Activated B cell treated with CpG ODN at 0.5 μM for 24 hours (primary cell): ENCODE results near the gene ZNF598. TPM values are rescaled to one million over a fixed set of nuclear protein-coding genes. Genes with fewer than 3 reads are reported as not detected.
A peak's percentile ranks its signal among the peaks of the same experiment; 100 is the strongest.

Experiments
- ATAC-seq: fragments of 200-7000 bp; cut with Tn5 transposase; one replicate; pipeline ENCODE4 v1.10.0; 2021; ENCODE audit warnings: low read depth, mild to moderate bottlenecking, moderate library complexity
- CTCF ChIA-PET: fragments of 350-600 bp; sonication (Branson Sonifier 250); formaldehyde crosslinking; loops from one replicate; lab custom pipeline; 2021; ENCODE audit warnings: antibody characterized with exemption; lab: Charles Lee
- POLR2A ChIA-PET: fragments of 350-600 bp; sonication (Branson Sonifier 250); formaldehyde crosslinking; loops from one replicate; lab custom pipeline; 2021; ENCODE audit warnings: antibody characterized with exemption; lab: Charles Lee
- DNase-seq: peaks from one replicate; pipeline ENCODE4 v3.0.0; 2022
- H3K27ac Mint-ChIP-seq: one replicate; pipeline ENCODE4 v1.8.0; 2020; ENCODE audit warnings: mixed read lengths
- H3K27me3 Mint-ChIP-seq: one replicate; pipeline ENCODE4 v1.8.0; 2021; ENCODE audit warnings: mixed read lengths
- H3K36me3 Mint-ChIP-seq: one replicate; pipeline ENCODE4 v1.8.0; 2021; ENCODE audit warnings: low read depth, mixed read lengths
- H3K4me1 Mint-ChIP-seq: one replicate; pipeline ENCODE4 v1.8.0; 2021; ENCODE audit warnings: mixed read lengths
- H3K4me3 Mint-ChIP-seq: one replicate; pipeline ENCODE4 v1.8.0; 2020; ENCODE audit warnings: mild to moderate bottlenecking, mixed read lengths
- H3K9me3 Mint-ChIP-seq: one replicate; pipeline ENCODE4 v1.8.0; 2020; ENCODE audit warnings: mixed read lengths
- intact Hi-C: fragments of 100-400 bp; cut with micrococcal nuclease; formaldehyde crosslinking; loops from one replicate; pipeline ENCODE4 v1.15.1; 2024
- total RNA-seq: library from RNA; stranded (reverse); gene quantifications from 2 replicates; pipeline ENCODE4 v1.2.3, GENCODE V29; 2022
- TF ChIP-seq, protein P1 (sequence below): fragments of 200-600 bp; IDR thresholded peaks from one replicate; pipeline ENCODE4 v1.8.0; 2022; ENCODE audit warnings: antibody characterized with exemption, mild to moderate bottlenecking

ZNF598 gene
- total RNA-seq, 1 donor from 2014 or later, result 59.3 TPM

DNA sequence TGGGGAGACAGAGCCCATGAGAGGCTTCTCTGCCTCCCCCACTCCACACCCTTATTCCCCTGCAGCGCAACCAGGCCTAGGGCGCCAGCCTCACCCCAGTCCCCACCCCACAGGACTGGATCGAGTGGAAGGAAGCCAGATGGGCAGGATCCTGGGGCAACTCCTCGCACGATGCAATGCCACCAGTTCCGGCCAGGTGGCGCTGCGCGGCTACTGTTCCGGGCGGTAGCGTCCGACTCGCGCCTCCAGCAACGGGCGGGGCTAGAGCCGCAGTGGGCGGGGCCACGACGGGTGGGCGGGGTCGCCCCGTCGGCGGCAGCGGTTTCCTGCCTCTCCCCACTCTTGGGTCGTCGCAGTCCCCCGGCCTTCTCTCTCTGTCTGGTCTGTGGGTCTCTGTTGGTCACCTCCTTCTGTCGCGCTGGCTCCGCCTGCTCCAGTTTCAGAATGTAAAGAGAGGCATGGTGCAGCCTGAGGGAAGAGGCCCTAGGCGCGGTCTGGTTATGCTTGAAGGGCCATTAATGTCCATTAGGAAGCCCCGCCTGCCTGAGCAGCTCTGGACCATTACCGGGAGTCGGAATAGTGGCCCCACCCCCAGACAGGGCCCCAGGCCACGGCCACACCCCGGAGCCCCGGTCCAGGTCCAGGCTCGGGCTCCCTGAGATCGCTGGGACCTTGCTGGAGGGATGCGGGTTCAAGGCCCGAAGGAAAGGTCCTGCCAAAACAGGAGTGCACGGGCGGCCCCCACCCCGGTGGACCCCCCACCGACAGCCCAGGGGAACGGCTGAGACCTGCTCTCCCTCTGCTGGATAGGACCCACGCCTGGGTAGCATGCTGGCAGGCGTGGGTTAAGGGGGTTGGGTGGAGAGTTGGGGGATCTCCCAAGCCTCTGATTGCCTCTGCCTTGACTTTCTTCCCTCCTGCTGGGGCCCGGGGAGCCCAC is 13.7 kb upstream of the ZNF598 start:
- peaks cover 27% of the 10 kb centered on the region for H3K27me3 Mint-ChIP-seq
- no peaks in the 10 kb centered on the region for H3K36me3 Mint-ChIP-seq
- TF ChIP-seq, protein P1, sequence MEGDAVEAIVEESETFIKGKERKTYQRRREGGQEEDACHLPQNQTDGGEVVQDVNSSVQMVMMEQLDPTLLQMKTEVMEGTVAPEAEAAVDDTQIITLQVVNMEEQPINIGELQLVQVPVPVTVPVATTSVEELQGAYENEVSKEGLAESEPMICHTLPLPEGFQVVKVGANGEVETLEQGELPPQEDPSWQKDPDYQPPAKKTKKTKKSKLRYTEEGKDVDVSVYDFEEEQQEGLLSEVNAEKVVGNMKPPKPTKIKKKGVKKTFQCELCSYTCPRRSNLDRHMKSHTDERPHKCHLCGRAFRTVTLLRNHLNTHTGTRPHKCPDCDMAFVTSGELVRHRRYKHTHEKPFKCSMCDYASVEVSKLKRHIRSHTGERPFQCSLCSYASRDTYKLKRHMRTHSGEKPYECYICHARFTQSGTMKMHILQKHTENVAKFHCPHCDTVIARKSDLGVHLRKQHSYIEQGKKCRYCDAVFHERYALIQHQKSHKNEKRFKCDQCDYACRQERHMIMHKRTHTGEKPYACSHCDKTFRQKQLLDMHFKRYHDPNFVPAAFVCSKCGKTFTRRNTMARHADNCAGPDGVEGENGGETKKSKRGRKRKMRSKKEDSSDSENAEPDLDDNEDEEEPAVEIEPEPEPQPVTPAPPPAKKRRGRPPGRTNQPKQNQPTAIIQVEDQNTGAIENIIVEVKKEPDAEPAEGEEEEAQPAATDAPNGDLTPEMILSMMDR, result peak; percentile 82
- DNase-seq (peak; percentile 97), ATAC-seq (peak; percentile 94)
- CTCF ChIA-PET, result interaction anchor here (0.9 to 2.4 kb wide), 5 partner anchors 32 to 228 kb away, joined by 3 to 20 read pairs (median 4); partner anchors contain the start of genes ECI1 and PKD1
- peak overlapping the region; percentile 73 for H3K27ac Mint-ChIP-seq
- H3K4me3 Mint-ChIP-seq, result peak overlapping the region; percentile 79
- H3K9me3 Mint-ChIP-seq, result no peaks in the 10 kb centered on the region
- POLR2A ChIA-PET, result interaction anchor here (0.7 to 2.1 kb wide), 10 partner anchors 19 to 1165 kb away, joined by 3 to 21 read pairs (median 8); partner anchors contain the start of genes NTHL1, PKD1, RAB26 and TRAF7
- intact Hi-C loops, result loop anchor here (1.0 to 2.0 kb wide), 9 partner anchors 15 to 478 kb away; partner anchors contain the start of genes E4F1, ECI1, NTHL1 and TSC2
- peaks cover 24% of the 10 kb centered on the region for H3K4me1 Mint-ChIP-seq

DNA sequence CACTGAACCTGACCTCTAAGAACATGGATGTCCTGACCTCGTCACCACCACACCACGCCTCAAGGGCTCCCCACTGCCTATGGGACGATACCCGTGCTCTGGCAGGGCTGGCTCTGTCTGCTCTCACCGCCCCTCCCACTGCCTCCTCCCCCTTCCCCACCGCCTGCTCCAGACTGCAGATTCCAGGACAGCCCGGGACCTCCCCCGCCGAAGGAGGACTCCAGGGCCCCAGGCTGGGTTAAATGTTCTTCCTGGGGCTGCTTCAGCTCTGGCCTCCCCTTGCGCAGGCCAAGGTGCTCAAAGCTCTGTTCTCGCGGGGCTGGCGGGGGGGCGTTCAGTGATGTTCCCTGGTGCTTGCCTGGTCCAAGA is 13.1 kb upstream of the ZNF598 start:
- intact Hi-C loops, result loop anchor here (1.0 to 2.0 kb wide), 9 partner anchors 14 to 479 kb away; partner anchors contain the start of genes E4F1, ECI1, NTHL1 and TSC2
- H3K36me3 Mint-ChIP-seq, result no peaks in the 10 kb centered on the region
- H3K4me1 Mint-ChIP-seq, result peaks cover 24% of the 10 kb centered on the region
- DNase-seq (no peak), ATAC-seq (peak; percentile 23)
- CTCF ChIA-PET, result interaction anchor here (0.9 to 2.4 kb wide), 9 partner anchors 19 to 479 kb away, joined by 3 to 20 read pairs (median 3); partner anchors contain the start of genes ECI1, PKD1 and TRAF7
- H3K27me3 Mint-ChIP-seq, result peaks cover 30% of the 10 kb centered on the region
- TF ChIP-seq, protein P1, result no peak
- POLR2A ChIA-PET, result interaction anchor here (0.7 to 1.5 kb wide), 12 partner anchors 19 to 1166 kb away, joined by 3 to 21 read pairs (median 7); partner anchors contain the start of genes NTHL1, PKD1, RAB26 and TRAF7
- no peaks in the 10 kb centered on the region for H3K9me3 Mint-ChIP-seq
- no peak overlapping the region for H3K27ac Mint-ChIP-seq
- H3K4me3 Mint-ChIP-seq, result peak overlapping the region; percentile 79

DNA sequence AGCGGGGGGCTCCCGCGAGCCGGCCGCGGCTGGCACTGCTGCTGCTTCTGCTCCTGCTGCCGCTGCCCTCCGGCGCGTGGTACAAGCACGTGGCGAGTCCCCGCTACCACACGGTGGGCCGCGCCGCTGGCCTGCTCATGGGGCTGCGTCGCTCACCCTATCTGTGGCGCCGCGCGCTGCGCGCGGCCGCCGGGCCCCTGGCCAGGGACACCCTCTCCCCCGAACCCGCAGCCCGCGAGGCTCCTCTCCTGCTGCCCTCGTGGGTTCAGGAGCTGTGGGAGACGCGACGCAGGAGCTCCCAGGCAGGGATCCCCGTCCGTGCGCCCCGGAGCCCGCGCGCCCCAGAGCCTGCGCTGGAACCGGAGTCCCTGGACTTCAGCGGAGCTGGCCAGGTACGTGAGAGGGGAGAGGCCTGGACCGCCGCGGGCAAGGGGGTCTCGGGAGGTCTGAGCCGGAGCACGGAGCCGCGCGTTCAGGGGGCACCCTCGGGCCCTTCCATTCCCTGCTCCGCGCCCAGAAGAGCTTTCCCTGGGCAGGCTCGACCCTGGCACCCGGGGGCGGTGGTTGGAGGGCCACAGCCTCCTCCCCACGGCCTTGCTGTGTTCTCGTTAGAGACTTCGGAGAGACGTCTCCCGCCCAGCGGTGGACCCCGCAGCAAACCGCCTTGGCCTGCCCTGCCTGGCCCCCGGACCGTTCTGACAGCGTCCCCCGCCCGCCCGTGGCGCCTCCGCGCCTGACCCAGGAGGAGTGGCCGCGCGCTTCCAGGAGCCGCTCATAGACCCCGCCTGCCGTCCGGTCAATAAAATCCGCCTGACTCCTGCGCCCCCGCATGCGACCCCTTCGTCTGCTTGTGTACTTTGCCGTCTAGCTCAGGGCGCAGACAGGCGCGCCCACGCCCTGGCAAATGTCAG is 10.6 kb upstream of the ZNF598 start:
- no peak overlapping the region for H3K27ac Mint-ChIP-seq
- peaks cover 27% of the 10 kb centered on the region for H3K27me3 Mint-ChIP-seq
- CTCF ChIA-PET, result interaction anchor here (1.4 kb wide), 1 partner anchor 16 kb away, joined by 6 read pairs; no protein-coding TSS in a partner anchor
- intact Hi-C loops, result no loop called here
- no peaks in the 10 kb centered on the region for H3K9me3 Mint-ChIP-seq
- POLR2A ChIA-PET, result interaction anchor here (0.5 to 2.1 kb wide), 9 partner anchors 27 to 927 kb away, joined by 3 to 13 read pairs (median 6); partner anchors contain the start of genes RPS2 and TRAF7
- peaks cover 15% of the 10 kb centered on the region for H3K4me1 Mint-ChIP-seq
- no peaks in the 10 kb centered on the region for H3K36me3 Mint-ChIP-seq
- TF ChIP-seq, protein P1, result no peak
- no peak for DNase-seq
- no peak for ATAC-seq
- H3K4me3 Mint-ChIP-seq, result peak overlapping the region; percentile 28

DNA sequence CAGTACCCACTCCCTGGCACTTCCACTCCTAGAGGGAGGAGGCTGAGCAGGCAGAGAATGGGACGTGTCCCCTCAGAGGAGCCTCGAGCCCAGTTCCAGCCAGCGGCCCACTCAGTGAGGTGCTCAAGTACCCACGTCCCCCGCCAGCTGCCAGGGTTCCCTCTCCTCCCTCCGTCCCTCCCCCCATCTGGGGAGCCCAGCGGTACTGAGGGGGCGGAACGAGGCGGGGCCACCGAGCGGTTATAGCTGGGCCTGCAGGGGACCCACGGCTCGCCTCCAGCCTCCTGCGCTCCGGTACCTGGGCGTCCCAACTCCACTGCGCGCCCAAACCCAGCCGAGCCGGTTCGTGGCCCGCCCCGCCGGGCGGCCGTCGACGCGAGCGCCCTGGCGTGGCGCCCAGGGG is 9.9 kb upstream of the ZNF598 start, which contains the start of gene NPW:
Gene NPW, plus strand, starts transcription at position 268 of the 403 bp plus-strand sequence.
- CTCF ChIA-PET, result interaction anchor here (1.4 kb wide), 1 partner anchor 15 kb away, joined by 6 read pairs; no protein-coding TSS in a partner anchor
- peak within 1 kb of the TSS; percentile 28 for H3K4me3 Mint-ChIP-seq
- TF ChIP-seq, protein P1, result no peak
- POLR2A ChIA-PET, result interaction anchor here (0.5 to 2.1 kb wide), 5 partner anchors 54 to 532 kb away, joined by 3 to 9 read pairs (median 5); partner anchors contain the start of genes RPS2 and TRAF7
- H3K4me1 Mint-ChIP-seq, result peaks cover 15% of the 10 kb centered on the region
- H3K36me3 Mint-ChIP-seq, result no peaks in the 10 kb centered on the region
- DNase-seq (no peak), ATAC-seq (no peak)
- no peak within 1 kb of the TSS for H3K27ac Mint-ChIP-seq
- H3K27me3 Mint-ChIP-seq, result peaks cover 25% of the 10 kb centered on the region
- H3K9me3 Mint-ChIP-seq, result no peaks in the 10 kb centered on the region
- intact Hi-C loops, result no loop called here
